ENCODE data around the gene HBG2.
"Not testable (repeated sequence)": the region's sequence is repeated elsewhere in the genome, so short reads cannot be mapped to it uniquely, and the experiment has no call there.

HBG2 gene

DNA sequence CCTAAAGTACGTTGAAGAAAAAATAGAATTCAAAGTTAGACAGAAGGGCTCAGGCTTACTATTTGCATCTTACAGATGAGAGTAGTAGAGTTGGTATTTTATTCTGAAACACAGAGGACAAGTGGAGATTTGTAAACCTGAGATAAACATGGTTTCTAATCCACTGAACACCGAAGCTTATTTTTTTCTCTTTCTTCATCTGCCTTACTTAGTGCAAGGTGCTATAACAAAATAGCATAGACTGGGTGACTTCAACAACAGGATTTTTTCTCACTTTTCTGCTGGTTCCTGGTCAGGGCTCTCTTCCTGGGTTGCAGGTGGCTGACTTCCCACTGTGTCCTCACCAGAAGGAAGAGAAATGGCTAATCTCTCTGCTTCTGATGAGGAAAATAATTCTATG lies 2.8 kb downstream of the HBG2 start:
- Mint-ChIP-seq H3K36me3 (ENCODE audit: insufficient read depth) (no peaks in the 10 kb centered on the region), H3K4me3 (no peak overlapping the region), H3K27ac (no peak overlapping the region), H3K9me3 (no peaks in the 10 kb centered on the region), H3K27me3 (peaks cover 9 to 11% of the 10 kb centered on the region in 2 donors), H3K4me1 (ENCODE audit: low read depth in 2 of 2) (no peaks in the 10 kb centered on the region)
- DNase-seq: no peak
- no peak for ATAC-seq (replicated peaks)

- no peak overlapping the region for H3K4me3 Mint-ChIP-seq
- H3K27me3 Mint-ChIP-seq: peaks cover 9 to 11% of the 10 kb centered on the region in 2 donors
- ATAC-seq (replicated peaks) (no peak), DNase-seq (no peak)
- no peak overlapping the region for H3K27ac Mint-ChIP-seq
- no peaks in the 10 kb centered on the region for H3K4me1 Mint-ChIP-seq (ENCODE audit: low read depth in 2 of 2)
- H3K9me3 Mint-ChIP-seq: no peaks in the 10 kb centered on the region
- H3K36me3 Mint-ChIP-seq (ENCODE audit: insufficient read depth): no peaks in the 10 kb centered on the region
Measured at GRCh38 chr11:5250543-5251204, 3.9 kb downstream of the HBG2 start.

DNA sequence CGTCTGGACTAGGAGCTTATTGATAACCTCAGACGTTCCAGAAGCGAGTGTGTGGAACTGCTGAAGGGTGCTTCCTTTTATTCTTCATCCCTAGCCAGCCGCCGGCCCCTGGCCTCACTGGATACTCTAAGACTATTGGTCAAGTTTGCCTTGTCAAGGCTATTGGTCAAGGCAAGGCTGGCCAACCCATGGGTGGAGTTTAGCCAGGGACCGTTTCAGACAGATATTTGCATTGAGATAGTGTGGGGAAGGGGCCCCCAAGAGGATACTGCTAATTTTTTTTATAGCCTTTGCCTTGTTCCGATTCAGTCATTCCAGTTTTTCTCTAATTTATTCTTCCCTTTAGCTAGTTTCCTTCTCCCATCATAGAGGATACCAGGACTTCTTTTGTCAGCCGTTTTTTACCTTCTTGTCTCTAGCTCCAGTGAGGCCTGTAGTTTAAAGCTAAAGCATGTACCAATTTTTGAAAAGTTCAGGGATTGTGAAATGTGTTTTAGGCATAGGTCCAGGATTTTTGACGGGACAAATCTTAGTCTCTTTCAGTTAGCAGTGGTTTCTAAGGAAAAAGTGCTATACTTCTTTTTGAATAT lies 4.7 kb downstream of the HBG2 start, which contains the start of gene HBG1:
Gene HBG1 (minus strand): TSS at position 51 of the 590 bp plus-strand sequence. CDS start 53 bp downstream, outside the sequence.
- not testable (repeated sequence) for H3K4me1 Mint-ChIP-seq (ENCODE audit: low read depth in 2 of 2); ATAC-seq (replicated peaks); H3K27ac Mint-ChIP-seq; H3K9me3 Mint-ChIP-seq; H3K36me3 Mint-ChIP-seq (ENCODE audit: insufficient read depth); H3K4me3 Mint-ChIP-seq; DNase-seq
- H3K27me3 Mint-ChIP-seq: peaks cover 9 to 11% of the 10 kb centered on the region in 2 donors

DNA sequence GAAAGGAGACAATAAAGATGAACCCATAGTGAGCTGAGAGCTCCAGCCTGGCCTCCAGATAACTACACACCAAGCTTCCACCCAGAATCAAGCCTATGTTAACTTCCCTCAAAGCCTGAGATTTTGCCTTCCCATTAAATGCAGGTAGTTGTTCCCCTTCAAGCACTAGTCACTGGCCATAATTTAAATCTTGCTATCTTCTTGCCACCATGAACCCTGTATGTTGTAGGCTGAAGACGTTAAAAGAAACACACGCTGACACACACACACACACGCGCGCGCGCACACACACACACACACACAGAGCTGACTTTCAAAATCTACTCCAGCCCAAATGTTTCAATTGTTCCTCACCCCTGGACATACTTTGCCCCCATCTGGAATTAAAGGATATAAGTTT lies 6.1 kb downstream of the HBG2 start:
- not testable (repeated sequence) for ATAC-seq (replicated peaks); DNase-seq; H3K4me1 Mint-ChIP-seq (ENCODE audit: low read depth in 2 of 2); H3K27ac Mint-ChIP-seq; H3K4me3 Mint-ChIP-seq; H3K9me3 Mint-ChIP-seq; H3K36me3 Mint-ChIP-seq (ENCODE audit: insufficient read depth)
- H3K27me3 Mint-ChIP-seq: peaks cover 9 to 11% of the 10 kb centered on the region in 2 donors

GRCh38 chr11:5247472-5248192 lies 6.9 kb downstream of the HBG2 start:
- no peak for DNase-seq
- no peak overlapping the region for H3K4me3 Mint-ChIP-seq
- no peaks in the 10 kb centered on the region for H3K4me1 Mint-ChIP-seq (ENCODE audit: low read depth in 2 of 2)
- ATAC-seq (replicated peaks): no peak
- no peak overlapping the region for H3K27ac Mint-ChIP-seq
- H3K36me3 Mint-ChIP-seq (ENCODE audit: insufficient read depth): no peaks in the 10 kb centered on the region
- peaks cover 3 to 6% of the 10 kb centered on the region in 2 donors for H3K27me3 Mint-ChIP-seq
- no peaks in the 10 kb centered on the region for H3K9me3 Mint-ChIP-seq

- DNase-seq (no peak), ATAC-seq (replicated peaks) (no peak)
- Mint-ChIP-seq H3K36me3 (ENCODE audit: insufficient read depth) (no peaks in the 10 kb centered on the region), H3K27ac (no peak overlapping the region), H3K4me1 (ENCODE audit: low read depth in 2 of 2) (no peaks in the 10 kb centered on the region), H3K27me3 (peaks cover 0 to 4% of the 10 kb centered on the region in 2 donors), H3K4me3 (no peak overlapping the region), H3K9me3 (no peaks in the 10 kb centered on the region)
Measured at GRCh38 chr11:5246772-5247471, 7.7 kb downstream of the HBG2 start.

GRCh38 chr11:5245155-5245554 lies 9.4 kb downstream of the HBG2 start:
- Mint-ChIP-seq H3K4me1 (ENCODE audit: low read depth in 2 of 2) (no peaks in the 10 kb centered on the region), H3K36me3 (ENCODE audit: insufficient read depth) (no peaks in the 10 kb centered on the region), H3K9me3 (no peaks in the 10 kb centered on the region), H3K27me3 (no peaks in the 10 kb centered on the region), H3K27ac (no peak overlapping the region), H3K4me3 (no peak overlapping the region)
- DNase-seq (no peak), ATAC-seq (replicated peaks) (no peak)

- Mint-ChIP-seq H3K4me3 (no peak overlapping the region), H3K27ac (no peak overlapping the region), H3K36me3 (ENCODE audit: insufficient read depth) (no peaks in the 10 kb centered on the region), H3K4me1 (ENCODE audit: low read depth in 2 of 2) (no peaks in the 10 kb centered on the region), H3K9me3 (no peaks in the 10 kb centered on the region), H3K27me3 (no peaks in the 10 kb centered on the region)
- ATAC-seq (replicated peaks): no peak
- no peak for DNase-seq
Measured at GRCh38 chr11:5243816-5244180, 10.8 kb downstream of the HBG2 start.

- DNase-seq (no peak), ATAC-seq (replicated peaks) (no peak)
- H3K27ac Mint-ChIP-seq: no peak overlapping the region
- no peaks in the 10 kb centered on the region for H3K4me1 Mint-ChIP-seq (ENCODE audit: low read depth in 2 of 2)
- H3K4me3 Mint-ChIP-seq: no peak overlapping the region
- H3K27me3 Mint-ChIP-seq: no peaks in the 10 kb centered on the region
- H3K36me3 Mint-ChIP-seq (ENCODE audit: insufficient read depth): no peaks in the 10 kb centered on the region
- no peaks in the 10 kb centered on the region for H3K9me3 Mint-ChIP-seq
Measured at GRCh38 chr11:5242933-5243815, 11.4 kb downstream of the HBG2 start.

DNA sequence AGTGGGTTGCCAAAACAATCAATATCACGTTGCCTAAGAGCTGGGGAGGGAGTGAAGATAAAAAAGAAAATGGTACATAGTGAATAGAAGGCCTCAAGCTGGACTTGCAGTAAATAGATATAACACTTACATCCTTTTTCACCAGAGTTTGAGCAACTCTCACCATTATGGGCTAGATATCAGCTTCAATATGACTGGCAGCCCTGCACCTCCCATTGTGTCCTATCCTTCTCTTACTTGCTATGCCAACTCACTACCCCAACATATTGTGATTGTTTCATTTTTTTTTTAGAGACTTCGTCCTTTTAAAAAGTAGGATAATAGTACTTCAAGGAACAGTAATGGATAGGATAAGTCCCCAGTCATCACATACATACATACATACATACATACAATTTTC lies 12.4 kb downstream of the HBG2 start:
- no peaks in the 10 kb centered on the region for H3K9me3 Mint-ChIP-seq

DNA sequence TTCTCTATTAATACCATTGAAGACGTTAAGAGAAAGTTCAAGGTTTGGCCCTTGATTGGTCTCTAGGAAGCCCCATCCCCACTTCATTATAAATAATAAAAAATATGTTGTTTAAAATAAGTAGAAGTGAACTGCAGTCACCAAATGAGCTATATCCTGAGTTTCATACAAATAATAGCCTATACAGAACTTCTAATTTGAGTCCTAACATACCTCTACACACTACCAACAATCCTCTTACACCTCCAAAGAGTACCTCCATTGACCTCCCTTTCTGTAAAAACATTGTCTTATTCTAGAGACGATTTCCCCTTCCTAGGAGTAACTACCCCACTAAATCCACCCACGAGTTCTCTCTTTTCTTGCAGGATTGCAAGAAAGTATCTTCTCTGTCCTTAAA lies 13.1 kb downstream of the HBG2 start:
- H3K27ac Mint-ChIP-seq: no peak overlapping the region
- H3K9me3 Mint-ChIP-seq: no peaks in the 10 kb centered on the region
- H3K4me3 Mint-ChIP-seq: no peak overlapping the region
- ATAC-seq (replicated peaks) (no peak), DNase-seq (no peak)
- H3K36me3 Mint-ChIP-seq (ENCODE audit: insufficient read depth): no peaks in the 10 kb centered on the region
- no peaks in the 10 kb centered on the region for H3K4me1 Mint-ChIP-seq (ENCODE audit: low read depth in 2 of 2)
- H3K27me3 Mint-ChIP-seq: no peaks in the 10 kb centered on the region

More for the DNA sequence above, 12.4 kb downstream of the HBG2 start:
- Mint-ChIP-seq H3K36me3 (ENCODE audit: insufficient read depth) (no peaks in the 10 kb centered on the region), H3K4me1 (ENCODE audit: low read depth in 2 of 2) (no peaks in the 10 kb centered on the region), H3K27ac (no peak overlapping the region), H3K27me3 (no peaks in the 10 kb centered on the region), H3K4me3 (no peak overlapping the region)
- ATAC-seq (replicated peaks): no peak
- DNase-seq: no peak

- no peaks in the 10 kb centered on the region for H3K36me3 Mint-ChIP-seq (ENCODE audit: insufficient read depth)
- peaks cover 0 to 3% of the 10 kb centered on the region in 2 donors for H3K27me3 Mint-ChIP-seq
- H3K9me3 Mint-ChIP-seq: no peaks in the 10 kb centered on the region
- no peak overlapping the region for H3K4me3 Mint-ChIP-seq
- no peak for DNase-seq
- H3K4me1 Mint-ChIP-seq (ENCODE audit: low read depth in 2 of 2): no peaks in the 10 kb centered on the region
- no peak overlapping the region for H3K27ac Mint-ChIP-seq
- ATAC-seq (replicated peaks): no peak
Measured at GRCh38 chr11:5240458-5240857, 14.1 kb downstream of the HBG2 start.

- no peak overlapping the region for H3K4me3 Mint-ChIP-seq
- no peak overlapping the region for H3K27ac Mint-ChIP-seq
- ATAC-seq (replicated peaks) (no peak), DNase-seq (no peak)
- H3K4me1 Mint-ChIP-seq (ENCODE audit: low read depth in 2 of 2): no peaks in the 10 kb centered on the region
- peaks cover 0 to 7% of the 10 kb centered on the region in 2 donors for H3K27me3 Mint-ChIP-seq
- no peaks in the 10 kb centered on the region for H3K9me3 Mint-ChIP-seq
- no peaks in the 10 kb centered on the region for H3K36me3 Mint-ChIP-seq (ENCODE audit: insufficient read depth)
Measured at GRCh38 chr11:5240056-5240455, 14.5 kb downstream of the HBG2 start.
